K562 (cell line): Measurements from ENCODE around the gene PPP1R10. TPM values are rescaled to one million over a fixed set of nuclear protein-coding genes. Genes with fewer than 3 reads are reported as not detected.

ENCODE experiments used
- BRD4 ChIP-seq: fragments of 200-600 bp; sonication (generic); IDR thresholded peaks from 2 replicates; pipeline ENCODE4 v1.6.1; 2017; ENCODE audit warnings: inconsistent platforms
- DNMT1 ChIP-seq: fragments of 450-650 bp; IDR thresholded peaks from 2 replicates; pipeline ENCODE4 v1.6.1; 2016; ENCODE audit warnings: antibody characterized with exemption, mild to moderate bottlenecking
- GATAD2A ChIP-seq: fragments of 450-650 bp; IDR thresholded peaks from 2 replicates; pipeline ENCODE4 v1.6.1; 2017
- GTF2E2 ChIP-seq: fragments of 200-800 bp; sonication (Bioruptor generic); IDR thresholded peaks from 2 replicates; pipeline ENCODE4 v1.6.1; 2016; ENCODE audit warnings: missing genetic modification characterization, missing compliant biosample characterization
- MAX ChIP-seq: sonication (generic); formaldehyde crosslinking; IDR thresholded peaks from 2 replicates; pipeline ENCODE4 v1.9.0; 2022; ENCODE audit warnings: mild to moderate bottlenecking, missing genetic modification reagents
- MBD2 ChIP-seq: sonication (generic); IDR thresholded peaks from 2 replicates; pipeline ENCODE4 v1.6.1; 2016; ENCODE audit warnings: low read depth, borderline replicate concordance
- MTA1 ChIP-seq: fragments of 450-650 bp; IDR thresholded peaks from 2 replicates; pipeline ENCODE4 v1.6.1; 2017; ENCODE audit warnings: borderline replicate concordance
- NBN ChIP-seq: fragments of 450-650 bp; IDR thresholded peaks from 2 replicates; pipeline ENCODE4 v1.6.1; 2016; ENCODE audit warnings: low read depth, mild to moderate bottlenecking
- NFIC ChIP-seq: fragments of 450-650 bp; IDR thresholded peaks from 2 replicates; pipeline ENCODE4 v1.6.1; 2017; ENCODE audit warnings: mild to moderate bottlenecking, inconsistent platforms
- NKRF ChIP-seq: fragments of 450-650 bp; IDR thresholded peaks from 2 replicates; pipeline ENCODE4 v1.6.1; 2016; ENCODE audit warnings: borderline replicate concordance
- RBBP5 ChIP-seq: fragments of 200-600 bp; sonication (generic); IDR thresholded peaks from 2 replicates; pipeline ENCODE4 v1.6.1; 2012; ENCODE audit warnings: borderline replicate concordance, mild to moderate bottlenecking, low read length, control low read depth, inconsistent platforms; ENCODE audit not compliant: insufficient read depth, poor library complexity, severe bottlenecking
- RBM39 ChIP-seq: fragments of 200-400 bp; formaldehyde crosslinking; optimal IDR thresholded peaks from 2 replicates; pipeline ENCODE3; 2018; ENCODE audit warnings: low read depth, low read length
- SMC3 ChIP-seq: conservative IDR thresholded peaks from 2 replicates; pipeline ENCODE4 v1.6.1; 2011; ENCODE audit warnings: low read depth, low read length, improper control_type of control experiment; ENCODE audit not compliant: insufficient read depth
- TCF15 ChIP-seq: fragments of 250-450 bp; sonication (Bioruptor Pico); IDR thresholded peaks from 2 replicates; pipeline ENCODE4 v1.8.0; 2022; ENCODE audit warnings: moderate library complexity, mild to moderate bottlenecking, inconsistent platforms
- TCF7 ChIP-seq: sonication (generic); IDR thresholded peaks from 2 replicates; pipeline ENCODE4 v1.6.1; 2016; ENCODE audit warnings: antibody characterized with exemption, borderline replicate concordance
- TCFL5 ChIP-seq: fragments of 250-450 bp; sonication (Bioruptor Pico); conservative IDR thresholded peaks from 2 replicates; pipeline ENCODE4 v1.6.1; 2021; ENCODE audit warnings: mild to moderate bottlenecking, moderate library complexity, matching md5 sums
- TFE3 ChIP-seq: fragments of 450-650 bp; formaldehyde crosslinking; IDR thresholded peaks from 2 replicates; pipeline ENCODE4 v1.4.0; 2020; ENCODE audit warnings: mild to moderate bottlenecking, mixed read lengths
- ZBTB49 ChIP-seq: sonication (generic); formaldehyde crosslinking; IDR thresholded peaks from 2 replicates; pipeline ENCODE4 v1.8.0; 2022; ENCODE audit warnings: missing genetic modification reagents, mild to moderate bottlenecking, borderline replicate concordance
- ZNF263 ChIP-seq: sonication (generic); formaldehyde crosslinking; IDR thresholded peaks from 2 replicates; pipeline ENCODE4 v1.8.0; 2022; ENCODE audit warnings: mild to moderate bottlenecking, missing genetic modification reagents, borderline replicate concordance
- ZNF408 ChIP-seq: fragments of 250-450 bp; sonication (Bioruptor Pico); IDR thresholded peaks from 2 replicates; pipeline ENCODE4 v1.4.0; 2020; ENCODE audit warnings: low read depth, mild to moderate bottlenecking, moderate library complexity
- ZNF507 ChIP-seq: conservative IDR thresholded peaks from 2 replicates; pipeline ENCODE4 v1.6.1; 2017; ENCODE audit warnings: missing genetic modification characterization, missing compliant biosample characterization
- ZZZ3 ChIP-seq: fragments of 450-650 bp; IDR thresholded peaks from 2 replicates; pipeline ENCODE4 v1.6.1; 2016; ENCODE audit warnings: antibody characterized with exemption, mild to moderate bottlenecking, moderate library complexity
- polyA plus RNA-seq, 8 experiments: library from polyadenylated mRNA; depleted of rRNA in 4 of 8; stranded (reverse) in 5 of 8; unstranded in 3 of 8; fragments of >200 nt; fragmentation: Nextera tagmentation in 2 of 8; fragmentation: Illumina TruSeq in 1 of 8; extraction: Ambion mirVana in 2 of 8; extraction: Trizol in 1 of 8; gene quantifications; 2 replicates each; pipeline versions ENCODE4 v1.2.1 to v1.2.3, GENCODE V29; 2011 to 2014; ENCODE audit warnings: inconsistent platforms in 1 of 8, missing spikeins in 1 of 8
- total RNA-seq, 7 experiments: library from RNA; depleted of rRNA in 6 of 7; stranded (reverse); fragments of >200 nt in 6 of 7; fragmentation: Illumina TruSeq in 2 of 7; extraction: Trizol in 2 of 7; gene quantifications; 2 replicates each; pipeline versions ENCODE4 v1.2.1 to v1.2.3, GENCODE V29; 2011 to 2021; ENCODE audit warnings: low replicate concordance in 1 of 7

The PPP1R10 gene
- total and polyA plus RNA-seq, 9 of the 15 experiments (the other 6 are each of a cell fraction or from before 2014, with no cell fraction given) = 14.1 to 65.5 (median 32.6) TPM

GRCh38 chr6:30617565-30618269 lies 674 bp upstream of the PPP1R10 start, which contains the start of gene MRPS18B (continued):
- no peak; the same call in 1 of the 2 replicates for TF ChIP-seq TFE3 (CRISPR knock-in tag)
- peak; percentile 96 for TF ChIP-seq MAX
- TF ChIP-seq RBM39 = peak; percentile 29
- no peak for TF ChIP-seq GATAD2A
- peak; percentile 48; the same call in 1 of the 2 replicates for TF ChIP-seq NFIC
- TF ChIP-seq ZNF507 = no peak
- peak; percentile 77 for TF ChIP-seq NBN
- peak; percentile 7; the same call in 1 of the 2 replicates for TF ChIP-seq BRD4
- TF ChIP-seq TCF7 = peak; percentile 13; the same call in 1 of the 2 replicates
- peak; percentile 94 for TF ChIP-seq GTF2E2
- TF ChIP-seq ZZZ3 = peak; percentile 75; the same call in 1 of the 2 replicates
- peak; percentile 69; the same call in 1 of the 2 replicates for TF ChIP-seq ZBTB49 (CRISPR knock-in tag)
- TF ChIP-seq DNMT1 = no peak
- peak; percentile 21; the same call in 1 of the 2 replicates for TF ChIP-seq MBD2
- no peak for TF ChIP-seq TCF15
- peak; percentile 19 for TF ChIP-seq RBBP5
- TF ChIP-seq ZNF408 = no peak
- peak; percentile 100 for TF ChIP-seq NKRF
- no peak for TF ChIP-seq MTA1
- no peak for TF ChIP-seq SMC3
- TF ChIP-seq TCFL5 (CRISPR knock-in tag) = 0 out of 2 replicates have a peak, but pooled peaks have one; percentile 36
- TF ChIP-seq ZNF263 (CRISPR knock-in tag) = peak; percentile 2; the same call in 1 of the 2 replicates
